NCI-H2029 (cell line): ENCODE results near the gene LAMA2.

ENCODE experiments used
- DNase-seq: peaks from one replicate; lab custom pipeline; 2025; lab: John Stamatoyannopoulos, UW

The LAMA2 gene

DNA sequence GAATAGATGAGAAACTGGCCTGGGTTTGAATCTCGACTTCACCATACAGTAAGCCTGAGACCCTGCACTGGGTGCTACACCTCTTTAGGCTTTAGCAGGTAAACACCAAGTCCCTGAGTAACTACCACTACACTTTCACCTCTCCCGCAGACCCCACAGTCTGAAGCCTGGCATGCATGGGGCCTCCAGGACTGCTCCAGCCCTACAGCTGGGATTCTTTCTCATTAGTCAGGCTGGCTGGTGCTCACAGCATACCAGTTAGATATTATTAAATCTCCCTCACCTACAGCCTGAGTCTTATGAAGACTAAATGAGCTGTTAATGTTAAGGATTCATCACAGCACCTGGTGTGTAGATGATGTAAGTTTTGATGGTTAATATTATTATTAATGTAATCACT is 438.4 kb downstream of the LAMA2 start:
- no peak for DNase-seq

GRCh38 chr6:129324345-129324744 is 441.4 kb downstream of the LAMA2 start:
- no peak for DNase-seq

DNA sequence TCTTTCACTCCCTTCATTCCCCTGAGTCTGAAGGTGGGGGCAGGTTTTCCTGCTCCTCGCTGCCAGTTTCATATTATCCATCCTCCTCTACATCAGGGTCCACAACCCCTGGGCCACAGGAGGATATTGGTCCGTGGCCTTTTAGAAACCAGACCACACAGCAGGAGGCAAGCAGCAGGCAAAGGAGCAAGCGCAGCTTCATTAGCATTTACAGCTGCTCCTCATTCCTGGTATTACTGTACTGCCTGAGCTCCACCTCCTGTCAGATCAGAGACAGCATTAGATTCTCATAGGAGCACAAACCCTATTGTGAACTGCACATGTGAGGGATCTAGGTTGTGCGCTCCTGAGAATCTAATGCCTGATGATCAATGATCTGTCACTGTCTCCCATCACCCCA is 446.7 kb downstream of the LAMA2 start:
- DNase-seq: no peak

DNA sequence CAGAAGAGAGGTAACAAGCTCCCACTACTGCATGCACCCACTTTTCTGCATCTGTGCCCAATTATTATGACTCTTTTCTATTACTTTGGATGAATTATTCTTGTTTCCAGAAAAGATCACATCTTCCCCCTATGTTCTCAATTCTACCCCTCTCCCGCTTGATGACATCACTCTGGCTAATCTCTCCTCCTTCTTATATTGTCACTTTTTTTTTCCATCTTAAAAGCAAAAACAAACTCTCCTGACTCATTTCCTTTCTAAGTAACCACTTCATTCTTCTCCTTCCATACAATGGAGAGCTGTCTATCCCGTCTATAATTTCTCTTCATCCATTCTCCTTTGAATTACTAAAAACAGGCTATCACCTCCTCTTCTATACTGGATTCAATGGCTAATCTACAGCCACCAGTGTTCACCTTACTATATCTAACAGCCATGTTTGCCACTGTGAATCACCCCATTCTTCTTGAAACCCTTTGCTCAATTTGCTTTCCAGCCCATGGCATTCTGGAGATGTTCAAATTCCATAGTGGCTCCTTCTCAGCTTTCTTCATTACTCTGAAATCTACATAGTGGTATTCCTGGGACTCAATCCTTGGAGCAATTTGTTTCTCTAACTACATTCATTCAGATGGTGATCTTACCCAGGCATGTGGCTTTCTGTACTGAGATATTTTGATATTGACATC is 448.7 kb downstream of the LAMA2 start:
- DNase-seq: no peak

DNA sequence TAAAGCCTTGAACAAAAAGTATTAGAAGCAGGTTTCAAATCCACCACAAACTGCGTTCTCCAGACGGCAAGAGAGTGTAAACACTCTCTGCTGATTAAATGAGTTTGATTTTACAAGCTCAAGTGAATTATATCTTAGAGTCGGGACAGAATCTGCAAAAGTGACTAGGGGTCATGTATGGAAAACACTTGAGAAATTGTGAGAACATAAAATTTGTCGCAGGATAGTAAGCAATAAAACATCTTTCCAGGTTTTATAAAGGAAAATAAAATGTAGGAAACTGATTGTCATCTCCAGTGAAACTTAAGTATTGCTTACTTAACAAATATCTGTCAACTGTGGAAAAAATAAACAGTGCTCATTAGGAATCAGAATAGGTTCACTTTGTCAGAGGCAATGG is 452.9 kb downstream of the LAMA2 start:
- no peak for DNase-seq

DNA sequence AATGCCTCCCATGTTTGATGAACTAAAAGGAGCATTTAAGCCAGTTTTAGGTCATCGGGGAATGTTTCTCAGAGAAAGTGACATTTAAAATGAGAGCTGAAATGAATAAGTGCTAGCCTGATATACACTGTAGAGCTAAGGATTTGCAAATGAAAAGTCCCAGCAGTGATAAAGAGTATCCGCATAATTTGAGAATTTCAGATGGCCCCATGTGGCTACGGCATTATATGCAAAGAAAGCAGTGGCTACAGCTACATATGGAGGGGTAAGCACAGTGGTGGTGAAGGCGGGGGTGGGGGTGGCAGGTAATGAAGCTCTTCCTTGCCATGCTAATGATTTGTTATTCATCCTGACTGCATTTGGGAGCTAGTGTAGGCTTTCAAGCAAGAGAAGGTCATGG is 455.7 kb downstream of the LAMA2 start:
- DNase-seq: no peak

- no peak for DNase-seq
Measured at GRCh38 chr6:129340983-129341382, 458.0 kb downstream of the LAMA2 start.

- no peak for DNase-seq
Measured at GRCh38 chr6:129342243-129342642, 459.3 kb downstream of the LAMA2 start.

GRCh38 chr6:129342796-129343195 is 459.9 kb downstream of the LAMA2 start:
- no peak for DNase-seq

- no peak for DNase-seq
Measured at GRCh38 chr6:129344379-129344778, 461.4 kb downstream of the LAMA2 start.

DNA sequence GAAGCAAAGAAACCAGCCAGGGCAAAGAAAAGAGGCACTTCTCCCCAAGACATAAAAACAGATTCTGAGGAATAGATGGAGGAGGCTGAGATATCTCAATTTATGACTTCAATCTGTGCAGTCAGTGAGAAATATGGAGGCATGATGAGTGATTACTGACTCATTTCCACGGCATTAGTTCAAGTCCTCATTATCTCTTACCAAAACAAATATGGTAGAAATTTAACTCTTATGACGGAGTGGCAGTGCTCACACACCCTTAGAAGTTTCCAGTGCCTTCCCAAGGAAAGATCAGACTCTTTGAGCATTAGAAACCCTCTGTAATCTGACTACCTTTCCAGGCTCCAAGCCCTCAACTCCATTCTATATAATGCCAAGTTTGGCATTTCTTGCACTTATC is 463.0 kb downstream of the LAMA2 start:
- no peak for DNase-seq

DNA sequence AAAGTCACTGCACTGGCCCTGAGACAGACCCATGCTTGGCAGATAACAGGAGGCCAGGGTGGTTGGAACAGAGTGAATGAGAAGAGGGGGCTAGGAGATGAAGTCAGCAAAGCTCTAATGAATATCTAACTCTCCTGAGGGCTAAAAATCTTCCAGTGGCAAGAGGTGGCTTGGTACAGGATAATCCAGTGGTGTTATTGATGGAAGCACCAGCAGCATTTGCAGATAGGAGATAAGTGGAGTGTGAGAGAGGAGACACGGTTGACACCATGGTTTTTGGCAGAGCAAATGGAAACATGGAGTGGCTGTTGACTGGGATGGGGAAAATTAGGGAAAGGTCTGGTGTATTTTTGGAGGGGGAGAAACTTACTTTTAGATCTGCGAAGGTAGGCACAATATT is 464.0 kb downstream of the LAMA2 start:
- DNase-seq: no peak

DNA sequence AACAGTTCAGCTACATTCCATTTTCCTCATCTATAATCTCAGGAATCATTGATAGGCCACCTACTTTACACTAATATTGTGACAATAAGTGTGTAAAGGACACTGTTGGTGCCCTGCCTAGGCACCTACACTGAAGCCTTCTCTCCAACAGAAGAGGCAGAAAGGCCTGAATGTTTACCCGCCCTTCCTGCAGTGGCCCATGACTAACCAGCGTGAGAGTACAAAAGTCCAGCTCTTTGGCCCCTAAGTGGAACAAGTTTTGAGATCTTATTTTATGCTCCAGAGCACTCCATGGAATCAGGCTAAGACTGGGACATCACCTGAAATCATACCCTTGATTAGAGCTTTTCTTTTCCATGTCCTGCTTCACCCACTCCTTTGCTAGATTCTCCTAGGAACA is 467.3 kb downstream of the LAMA2 start:
- no peak for DNase-seq

DNA sequence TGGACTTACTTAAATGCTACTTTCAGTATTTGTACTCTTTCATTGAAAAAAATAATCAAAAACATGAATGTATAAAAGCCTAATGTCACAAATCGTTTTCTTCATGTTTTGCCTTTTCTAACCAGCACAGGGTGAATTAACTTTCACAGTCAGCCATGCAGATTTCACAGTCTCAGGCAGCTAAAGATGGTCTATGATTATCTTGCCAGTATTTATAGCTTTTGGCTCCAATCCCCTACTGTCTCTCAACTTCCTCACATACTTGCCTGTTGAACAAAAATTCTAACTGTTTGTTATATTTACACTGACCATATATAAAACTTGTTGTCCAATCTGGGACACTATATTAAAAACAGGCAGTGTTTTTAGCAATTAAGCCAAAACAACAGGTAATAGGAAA is 468.9 kb downstream of the LAMA2 start:
- DNase-seq: no peak

DNA sequence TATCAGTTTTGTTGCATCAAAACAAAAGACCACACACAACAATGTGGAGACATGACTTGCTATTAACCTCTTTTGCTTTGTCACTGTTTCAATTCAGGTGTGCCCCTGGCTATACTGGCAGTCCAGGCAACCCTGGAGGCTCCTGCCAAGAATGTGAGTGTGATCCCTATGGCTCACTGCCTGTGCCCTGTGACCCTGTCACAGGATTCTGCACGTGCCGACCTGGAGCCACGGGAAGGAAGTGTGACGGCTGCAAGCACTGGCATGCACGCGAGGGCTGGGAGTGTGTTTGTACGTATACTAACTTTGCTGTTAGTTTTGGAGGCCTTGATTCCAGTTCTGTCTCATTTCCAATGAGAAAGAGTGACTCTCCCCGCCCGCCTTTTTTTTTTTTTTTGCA is 470.1 kb downstream of the LAMA2 start:
- DNase-seq: no peak

DNA sequence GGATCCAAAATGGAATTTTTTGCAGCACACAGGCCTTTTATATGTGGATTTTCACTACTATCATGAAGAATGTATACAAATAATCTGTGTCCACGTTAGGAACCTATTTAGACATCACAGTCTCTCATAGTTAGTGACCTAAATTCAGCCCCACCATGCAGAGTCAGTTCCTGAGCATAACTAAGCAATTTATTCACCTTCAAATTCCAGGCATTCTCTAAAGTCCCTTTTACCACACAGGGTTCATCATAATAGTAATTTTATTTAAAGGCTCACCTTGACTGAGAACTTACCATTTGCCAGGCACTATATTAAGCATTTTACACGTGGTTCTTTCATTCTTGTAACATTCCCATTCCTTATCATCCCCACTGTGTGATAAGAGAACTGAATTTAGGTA is 473.2 kb downstream of the LAMA2 start:
- DNase-seq: no peak

DNA sequence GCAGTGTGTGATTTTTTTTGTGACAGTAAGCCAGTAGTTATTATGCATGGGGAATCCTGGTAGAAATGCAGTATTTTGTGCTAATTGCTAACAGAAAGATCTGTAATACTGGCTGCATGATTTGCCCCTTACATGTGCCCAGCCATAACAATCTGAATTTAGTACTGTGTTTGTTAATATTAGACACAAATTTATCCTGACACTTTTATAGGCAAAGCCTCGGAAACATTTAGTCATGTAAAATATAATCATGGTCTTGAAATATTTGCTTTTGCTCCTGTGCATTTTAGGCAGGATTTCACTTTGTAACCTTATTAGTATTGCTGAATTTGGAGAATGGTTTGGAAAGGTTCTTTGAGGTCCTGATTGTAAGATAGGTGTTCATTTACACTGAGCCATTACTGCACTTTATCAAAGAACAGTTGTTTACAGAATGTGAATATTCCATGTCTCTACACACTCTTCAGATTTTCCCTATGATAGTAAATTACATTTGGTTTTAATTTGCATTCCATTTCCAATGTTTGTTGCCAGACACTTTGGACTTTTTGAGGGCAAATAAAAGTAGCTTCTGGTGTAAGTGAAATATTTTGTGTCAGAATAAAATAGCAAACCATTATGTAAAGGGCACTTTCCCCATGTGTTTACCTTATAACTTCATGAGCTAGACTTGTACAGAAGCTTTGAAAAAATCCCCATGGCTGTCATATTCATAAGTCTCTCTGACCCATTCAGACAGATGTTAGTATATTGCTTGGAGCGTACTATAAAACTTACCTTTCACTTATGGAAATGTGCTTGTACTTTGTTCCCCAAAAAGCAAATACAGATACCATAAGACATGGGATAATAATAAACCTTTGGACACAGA is 477.1 kb downstream of the LAMA2 start:
- no peak for DNase-seq

- DNase-seq: no peak
Measured at GRCh38 chr6:129360682-129360955, 477.7 kb downstream of the LAMA2 start.

DNA sequence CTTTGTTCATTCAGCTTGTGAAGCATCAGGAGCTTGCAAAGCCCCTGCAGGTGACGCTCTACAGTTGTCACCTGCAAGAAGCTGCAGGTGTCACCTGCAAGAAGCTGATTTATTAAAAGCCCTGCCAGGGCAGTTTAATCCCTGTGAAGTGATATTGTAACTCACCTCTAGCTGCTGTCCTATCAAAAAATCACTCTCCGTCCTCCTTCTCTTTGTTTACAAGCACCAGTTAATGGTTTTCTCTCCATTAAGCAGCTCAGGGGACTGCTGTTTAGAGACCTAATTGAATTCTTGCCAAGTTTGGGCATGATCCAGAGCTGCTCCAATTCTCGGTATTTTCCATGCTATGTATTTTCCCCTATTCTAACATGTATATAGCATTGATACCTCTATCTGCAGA is 481.1 kb downstream of the LAMA2 start:
- DNase-seq: no peak

DNA sequence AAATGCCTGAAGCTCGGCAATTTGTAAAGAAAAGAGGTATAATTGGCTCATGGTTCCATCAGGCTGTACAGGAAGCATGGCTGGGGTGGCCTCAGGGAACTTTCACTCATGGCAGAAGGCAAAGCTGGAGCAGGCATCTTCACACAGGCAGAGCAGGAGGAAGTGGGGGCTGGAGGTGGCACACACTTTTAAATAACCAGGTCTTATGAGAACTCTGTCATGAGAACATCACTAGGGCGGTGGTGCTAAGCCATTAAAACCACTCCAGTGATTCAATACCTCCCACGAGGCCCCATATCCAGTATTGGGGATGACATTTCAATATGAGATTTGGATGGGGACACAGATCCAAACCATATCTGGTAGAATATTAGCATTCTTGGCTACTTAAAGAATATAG is 481.8 kb downstream of the LAMA2 start:
- DNase-seq: no peak

- no peak for DNase-seq
Measured at GRCh38 chr6:129368076-129368475, 485.1 kb downstream of the LAMA2 start.

DNA sequence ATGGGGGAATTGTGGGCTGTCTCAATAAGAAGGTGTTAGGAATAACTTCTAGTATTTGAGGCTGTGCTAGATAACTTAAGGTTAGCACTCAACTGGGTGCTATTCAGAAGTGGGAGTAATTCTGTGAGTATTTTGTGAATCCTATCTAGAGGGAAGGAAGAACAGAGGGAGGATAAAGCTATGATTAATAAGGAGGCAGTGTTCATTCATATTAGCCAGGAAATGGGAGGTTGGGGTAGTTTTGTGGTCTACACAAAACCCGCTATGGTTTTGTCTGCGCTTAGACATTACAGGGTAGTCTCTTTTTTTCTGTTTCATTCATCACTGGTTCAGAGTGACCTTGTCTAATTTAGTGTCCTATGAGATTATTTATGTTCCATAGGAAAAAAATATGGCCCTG is 486.0 kb downstream of the LAMA2 start:
- DNase-seq: no peak

DNA sequence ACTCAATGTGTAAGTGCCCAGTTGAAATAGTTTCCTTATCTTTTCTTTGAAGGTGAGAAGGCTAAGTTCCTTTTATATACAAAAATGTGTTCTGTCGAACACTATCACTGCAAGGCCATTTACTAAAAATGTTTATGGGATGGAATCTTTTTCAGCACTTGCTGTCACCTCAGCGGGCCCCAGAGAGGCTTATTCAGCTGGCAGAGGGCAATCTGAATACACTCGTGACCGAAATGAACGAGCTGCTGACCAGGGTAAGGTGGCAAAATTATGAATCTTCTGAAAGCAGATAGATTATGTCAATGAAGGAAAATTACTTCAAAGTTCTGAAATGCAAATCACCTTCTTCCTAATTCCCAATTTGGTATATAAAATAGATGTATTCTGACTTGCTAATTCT is 486.8 kb downstream of the LAMA2 start:
- DNase-seq: no peak
